Activated naive CD8-positive, alpha-beta T cell treated with anti-CD3 and anti-CD28 coated beads, Interleukin-2, amount 10 ng/mL, durations not matched to agents 7 days and 5 days (primary cell): ENCODE results near the gene B4GALT4. TPM values are rescaled to one million over a fixed set of nuclear protein-coding genes. Genes with fewer than 3 reads are reported as not detected.

ENCODE experiments used
- ATAC-seq: fragments of 150-1000 bp; cut with Tn5 transposase; one replicate; pipeline ENCODE4 v1.10.0; 2021; ENCODE audit warnings: low read depth, moderate library complexity
- POLR2A ChIA-PET: fragments of 350-600 bp; sonication (Branson Sonifier 250); formaldehyde crosslinking; loops from one replicate; lab custom pipeline; 2021; ENCODE audit warnings: antibody characterized with exemption; lab: Charles Lee
- DNase-seq: peaks from one replicate; pipeline ENCODE4 v3.0.0; 2021
- H3K27ac Mint-ChIP-seq: one replicate; pipeline ENCODE4 v1.8.0; 2022; ENCODE audit warnings: mild to moderate bottlenecking, mixed read lengths
- H3K27me3 Mint-ChIP-seq: one replicate; pipeline ENCODE4 v1.8.0; 2022; ENCODE audit warnings: mild to moderate bottlenecking, moderate library complexity, mixed read lengths
- H3K36me3 Mint-ChIP-seq: one replicate; pipeline ENCODE4 v1.8.0; 2021; ENCODE audit warnings: mild to moderate bottlenecking, mixed read lengths
- H3K4me1 Mint-ChIP-seq: one replicate; pipeline ENCODE4 v1.8.0; 2021; ENCODE audit warnings: mixed read lengths
- H3K4me3 Mint-ChIP-seq: one replicate; pipeline ENCODE4 v1.8.0; 2022; ENCODE audit warnings: mild to moderate bottlenecking, moderate library complexity, mixed read lengths
- H3K9me3 Mint-ChIP-seq: one replicate; pipeline ENCODE4 v1.8.0; 2021; ENCODE audit warnings: mixed read lengths
- total RNA-seq, 2 experiments: library from RNA; stranded (reverse); gene quantifications; one replicate each; pipeline ENCODE4 v1.2.3, GENCODE V29; 2021

B4GALT4 gene
- total RNA-seq, 2 experiments from 2014 or later, result 13.8 to 16.3 TPM

GRCh38 chr3:119207512-119207875 lies 33.2 kb downstream of the B4GALT4 start:
- POLR2A ChIA-PET, result no interaction called here
- H3K27me3 Mint-ChIP-seq, result no peaks in the 10 kb centered on the region
- H3K4me1 Mint-ChIP-seq, result peaks cover 11% of the 10 kb centered on the region
- H3K27ac Mint-ChIP-seq, result no peak overlapping the region
- DNase-seq (no peak), ATAC-seq (no peak)
- peaks cover 36% of the 10 kb centered on the region for H3K36me3 Mint-ChIP-seq
- H3K9me3 Mint-ChIP-seq, result no peaks in the 10 kb centered on the region
- peak overlapping the region; percentile 15 for H3K4me3 Mint-ChIP-seq

DNA sequence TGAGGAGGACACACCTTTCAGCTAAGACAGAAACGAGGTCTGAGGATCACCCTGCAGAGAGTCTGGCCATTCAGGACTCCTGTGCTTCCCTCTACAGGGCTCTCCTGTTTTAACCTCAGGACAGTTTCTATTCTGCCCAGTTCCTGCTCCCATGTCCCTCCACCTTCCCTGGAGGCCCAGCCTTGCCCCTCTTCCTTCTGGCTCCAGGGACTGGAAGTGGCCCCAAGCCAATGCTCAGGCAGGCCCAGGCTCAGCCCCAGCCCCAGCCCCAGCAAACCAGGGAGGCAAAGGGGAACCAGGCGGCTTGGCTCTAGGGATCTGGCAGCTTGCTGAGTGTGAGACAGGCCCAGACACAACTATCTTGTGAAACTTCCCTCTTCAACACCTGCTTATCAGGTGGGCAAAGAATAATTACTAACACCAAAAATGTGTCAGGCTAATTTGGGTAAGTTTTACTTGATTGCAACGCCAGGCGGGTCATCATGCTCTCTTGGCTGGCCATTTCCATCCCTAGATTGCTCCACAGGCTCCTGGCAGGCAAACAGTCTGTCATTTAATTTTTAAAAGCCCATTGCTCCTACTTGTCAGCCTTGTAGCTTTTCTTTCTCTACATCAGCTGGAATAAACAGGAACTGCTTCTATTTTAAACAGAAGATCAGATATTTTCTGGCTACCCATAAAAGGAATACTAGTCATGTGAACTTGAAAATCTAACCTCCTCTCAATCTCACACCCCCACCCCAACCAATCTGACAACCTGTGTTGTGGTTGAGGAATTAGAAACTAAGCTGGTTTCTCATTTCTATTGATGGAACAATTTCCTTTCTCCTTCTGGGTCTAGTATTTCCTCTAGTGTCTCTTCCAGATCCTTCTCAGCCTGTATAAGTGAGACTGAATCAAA lies 33.8 kb downstream of the B4GALT4 start:
- POLR2A ChIA-PET, result no interaction called here
- peak overlapping the region; percentile 15 for H3K4me3 Mint-ChIP-seq
- H3K4me1 Mint-ChIP-seq, result peaks cover 11% of the 10 kb centered on the region
- no peaks in the 10 kb centered on the region for H3K27me3 Mint-ChIP-seq
- H3K9me3 Mint-ChIP-seq, result no peaks in the 10 kb centered on the region
- DNase-seq (no peak), ATAC-seq (no peak)
- H3K36me3 Mint-ChIP-seq, result peaks cover 35% of the 10 kb centered on the region
- H3K27ac Mint-ChIP-seq, result no peak overlapping the region

- Mint-ChIP-seq H3K36me3 (peaks cover 30% of the 10 kb centered on the region), H3K9me3 (no peaks in the 10 kb centered on the region), H3K4me1 (peaks cover 11% of the 10 kb centered on the region), H3K4me3 (no peak overlapping the region), H3K27ac (no peak overlapping the region), H3K27me3 (no peaks in the 10 kb centered on the region)
- no peak for DNase-seq
- POLR2A ChIA-PET, result interaction anchor here (0.7 kb wide), 1 partner anchor 192 kb away, joined by 3 read pairs; no protein-coding TSS in a partner anchor
- ATAC-seq, result no peak
Observed at GRCh38 chr3:119205685-119206084, 35.0 kb downstream of the B4GALT4 start.

- Mint-ChIP-seq H3K9me3 (no peaks in the 10 kb centered on the region), H3K27me3 (no peaks in the 10 kb centered on the region), H3K36me3 (peaks cover 26% of the 10 kb centered on the region), H3K27ac (no peak overlapping the region), H3K4me1 (peaks cover 11% of the 10 kb centered on the region), H3K4me3 (no peak overlapping the region)
- DNase-seq (no peak), ATAC-seq (no peak)
- POLR2A ChIA-PET, result interaction anchor here (0.7 kb wide), 1 partner anchor 193 kb away, joined by 3 read pairs; no protein-coding TSS in a partner anchor
Observed at GRCh38 chr3:119205209-119205608, 35.5 kb downstream of the B4GALT4 start.

GRCh38 chr3:119195911-119196310 lies 44.8 kb downstream of the B4GALT4 start:
- H3K9me3 Mint-ChIP-seq, result peaks cover 2% of the 10 kb centered on the region
- no peak overlapping the region for H3K27ac Mint-ChIP-seq
- H3K4me1 Mint-ChIP-seq, result no peaks in the 10 kb centered on the region
- DNase-seq (no peak), ATAC-seq (no peak)
- H3K36me3 Mint-ChIP-seq, result no peaks in the 10 kb centered on the region
- no peak overlapping the region for H3K4me3 Mint-ChIP-seq
- POLR2A ChIA-PET, result no interaction called here
- H3K27me3 Mint-ChIP-seq, result peaks cover 4% of the 10 kb centered on the region

GRCh38 chr3:119195151-119195476 lies 45.6 kb downstream of the B4GALT4 start:
- Mint-ChIP-seq H3K4me1 (no peaks in the 10 kb centered on the region), H3K4me3 (no peak overlapping the region), H3K36me3 (no peaks in the 10 kb centered on the region), H3K9me3 (peaks cover 2% of the 10 kb centered on the region), H3K27ac (no peak overlapping the region), H3K27me3 (peaks cover 4% of the 10 kb centered on the region)
- ATAC-seq (no peak), DNase-seq (no peak)
- POLR2A ChIA-PET, result no interaction called here

DNA sequence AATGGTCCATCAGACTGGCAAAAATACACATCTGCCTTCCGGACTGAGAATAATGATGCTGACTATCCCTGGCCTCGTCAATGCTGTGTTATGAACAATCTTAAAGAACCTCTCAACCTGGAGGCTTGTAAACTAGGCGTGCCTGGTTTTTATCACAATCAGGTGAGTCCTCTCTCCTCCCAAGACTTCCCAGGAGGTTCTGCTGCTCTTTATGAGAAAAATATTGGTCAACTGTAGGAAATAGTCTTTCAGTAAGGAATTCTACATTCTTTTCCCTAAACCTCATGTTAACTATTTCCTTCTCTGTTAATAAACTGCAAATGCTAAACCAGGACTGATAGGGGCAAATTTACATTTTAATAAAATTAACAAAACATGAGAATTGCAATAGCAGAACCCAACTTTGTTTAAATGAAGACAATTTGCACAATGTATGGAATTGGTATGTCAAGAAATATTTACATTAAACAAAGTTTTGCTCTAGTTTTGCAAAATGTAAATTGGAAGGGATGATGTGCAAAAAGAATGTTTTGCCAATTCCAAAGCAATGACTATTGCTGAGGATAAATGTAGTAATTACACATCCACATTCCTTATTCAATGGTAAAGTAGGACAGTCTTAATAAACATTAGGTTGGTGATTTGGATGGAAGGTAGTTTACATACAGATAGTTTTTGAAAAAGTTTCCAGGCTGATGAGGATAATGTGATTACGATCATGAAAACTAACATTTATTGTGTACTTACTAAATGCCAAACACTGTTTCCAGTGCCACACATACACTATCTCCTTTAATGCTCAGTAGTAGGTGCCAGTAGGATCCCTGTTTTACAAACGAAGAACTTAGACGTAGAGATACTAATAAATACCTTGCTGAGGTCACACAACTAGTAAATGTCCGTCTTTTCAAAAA lies 46.2 kb downstream of the B4GALT4 start:
- no peaks in the 10 kb centered on the region for H3K4me1 Mint-ChIP-seq
- peaks cover 4% of the 10 kb centered on the region for H3K27me3 Mint-ChIP-seq
- H3K9me3 Mint-ChIP-seq, result peaks cover 2% of the 10 kb centered on the region
- H3K36me3 Mint-ChIP-seq, result no peaks in the 10 kb centered on the region
- DNase-seq (no peak), ATAC-seq (no peak)
- H3K4me3 Mint-ChIP-seq, result no peak overlapping the region
- no peak overlapping the region for H3K27ac Mint-ChIP-seq
- POLR2A ChIA-PET, result no interaction called here

GRCh38 chr3:119191800-119192199 lies 48.9 kb downstream of the B4GALT4 start:
- Mint-ChIP-seq H3K9me3 (no peaks in the 10 kb centered on the region), H3K27me3 (peaks cover 2% of the 10 kb centered on the region), H3K36me3 (no peaks in the 10 kb centered on the region), H3K4me3 (no peak overlapping the region), H3K27ac (no peak overlapping the region), H3K4me1 (no peaks in the 10 kb centered on the region)
- ATAC-seq, result no peak
- DNase-seq, result no peak
- POLR2A ChIA-PET, result no interaction called here

DNA sequence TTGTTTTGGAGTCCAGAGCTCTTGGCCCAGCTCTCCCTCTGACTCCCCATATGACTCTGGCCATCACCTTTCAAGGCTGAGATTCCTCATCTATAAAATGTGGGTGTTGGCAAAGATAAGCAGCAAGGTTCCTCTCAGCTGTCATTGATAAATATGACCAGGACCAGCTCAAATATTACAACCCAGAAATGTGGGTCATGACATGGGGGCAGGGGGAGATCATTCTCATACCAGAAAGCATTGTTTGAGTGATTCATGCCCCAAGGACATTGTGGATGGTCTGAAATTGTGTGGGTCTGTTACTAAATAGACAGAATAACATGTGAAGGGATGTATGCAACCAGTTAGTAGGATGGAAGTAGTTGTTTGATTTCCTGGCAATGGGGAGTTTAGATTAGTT lies 53.4 kb downstream of the B4GALT4 start:
- POLR2A ChIA-PET, result no interaction called here
- Mint-ChIP-seq H3K36me3 (no peaks in the 10 kb centered on the region), H3K27me3 (no peaks in the 10 kb centered on the region), H3K4me3 (no peak overlapping the region), H3K4me1 (no peaks in the 10 kb centered on the region), H3K27ac (no peak overlapping the region), H3K9me3 (no peaks in the 10 kb centered on the region)
- no peak for ATAC-seq
- no peak for DNase-seq

- ATAC-seq (no peak), DNase-seq (no peak)
- POLR2A ChIA-PET, result no interaction called here
Observed at GRCh38 chr3:119184796-119185570, 55.7 kb downstream of the B4GALT4 start.

GRCh38 chr3:119184111-119184510 lies 56.6 kb downstream of the B4GALT4 start:
- ATAC-seq, result no peak
- POLR2A ChIA-PET, result no interaction called here

More at GRCh38 chr3:119184796-119185570, 55.7 kb downstream of the B4GALT4 start:
- Mint-ChIP-seq H3K9me3 (no peaks in the 10 kb centered on the region), H3K4me1 (no peaks in the 10 kb centered on the region), H3K36me3 (no peaks in the 10 kb centered on the region), H3K27me3 (no peaks in the 10 kb centered on the region), H3K27ac (no peak overlapping the region), H3K4me3 (no peak overlapping the region)

GRCh38 chr3:119181765-119182164 lies 58.9 kb downstream of the B4GALT4 start:
- POLR2A ChIA-PET, result no interaction called here
- no peak overlapping the region for H3K27ac Mint-ChIP-seq
- H3K27me3 Mint-ChIP-seq, result peaks cover 14% of the 10 kb centered on the region
- ATAC-seq (no peak), DNase-seq (no peak)
- H3K36me3 Mint-ChIP-seq, result no peaks in the 10 kb centered on the region
- no peaks in the 10 kb centered on the region for H3K9me3 Mint-ChIP-seq
- H3K4me3 Mint-ChIP-seq, result no peak overlapping the region
- no peaks in the 10 kb centered on the region for H3K4me1 Mint-ChIP-seq

More at GRCh38 chr3:119184111-119184510, 56.6 kb downstream of the B4GALT4 start:
- Mint-ChIP-seq H3K27ac (no peak overlapping the region), H3K4me1 (no peaks in the 10 kb centered on the region), H3K4me3 (no peak overlapping the region), H3K27me3 (peaks cover under 1% of the 10 kb centered on the region), H3K9me3 (no peaks in the 10 kb centered on the region), H3K36me3 (no peaks in the 10 kb centered on the region)
- DNase-seq, result no peak

GRCh38 chr3:119177321-119177720 lies 63.4 kb downstream of the B4GALT4 start:
- POLR2A ChIA-PET, result no interaction called here
- Mint-ChIP-seq H3K27ac (no peak overlapping the region), H3K27me3 (peaks cover 43% of the 10 kb centered on the region), H3K36me3 (no peaks in the 10 kb centered on the region), H3K9me3 (no peaks in the 10 kb centered on the region), H3K4me3 (no peak overlapping the region), H3K4me1 (no peaks in the 10 kb centered on the region)
- ATAC-seq, result no peak
- no peak for DNase-seq
